Stimulated activated CD8-positive, alpha-beta memory T cell treated with anti-CD3 and anti-CD28 coated beads, Interleukin-15, amount 100 ng/mL, for 1 hour (primary cell): ENCODE results near the gene KLF15.
"Not testable (repeated sequence)": the region's sequence is repeated elsewhere in the genome, so short reads cannot be mapped to it uniquely, and the experiment has no call there.

ENCODE experiments used
- DNase-seq: peaks from one replicate; pipeline ENCODE4 v3.0.0-alpha.2; 2020; ENCODE audit warnings: low read depth

The KLF15 gene

DNA sequence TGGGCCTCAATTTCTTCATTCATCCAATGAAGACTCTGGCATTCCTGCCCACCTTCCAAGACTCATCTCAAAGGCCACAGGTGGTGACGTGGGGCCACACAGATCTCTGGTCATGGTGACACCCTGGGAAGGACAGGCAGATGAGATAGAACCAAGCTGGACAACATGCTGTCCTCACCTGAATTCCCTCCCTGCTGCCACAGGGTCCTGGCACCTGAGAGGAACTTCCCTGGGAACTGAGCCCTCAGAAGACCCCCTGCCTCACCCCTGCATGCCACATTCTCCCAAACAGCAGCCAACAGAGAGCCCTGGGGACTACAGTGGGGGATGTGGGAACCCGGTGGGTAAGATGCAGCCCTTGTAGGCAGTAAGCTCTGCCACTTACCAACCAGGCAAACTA lies 10.7 kb downstream of the KLF15 start:
- no peak for DNase-seq

GRCh38 chr3:126345641-126346460 lies 11.4 kb downstream of the KLF15 start:
- DNase-seq: no peak

DNA sequence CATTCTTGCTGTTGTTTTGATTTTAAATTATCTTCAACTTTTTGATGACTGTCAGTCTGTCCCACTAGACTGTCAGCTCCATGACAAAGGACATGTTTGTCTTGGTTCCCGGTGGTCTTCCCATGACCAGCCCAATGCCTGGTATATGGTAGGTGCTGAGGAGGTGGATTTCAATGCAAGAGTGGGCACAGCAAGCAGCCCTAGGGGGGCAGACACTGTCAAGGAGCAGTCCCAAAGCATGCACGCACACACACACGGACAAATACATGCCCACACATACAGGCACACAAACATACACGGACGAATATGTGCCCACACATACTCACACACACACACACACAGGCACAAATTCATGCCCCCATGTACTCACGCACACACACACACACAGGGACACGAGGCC lies 12.0 kb downstream of the KLF15 start:
- no peak for DNase-seq

DNA sequence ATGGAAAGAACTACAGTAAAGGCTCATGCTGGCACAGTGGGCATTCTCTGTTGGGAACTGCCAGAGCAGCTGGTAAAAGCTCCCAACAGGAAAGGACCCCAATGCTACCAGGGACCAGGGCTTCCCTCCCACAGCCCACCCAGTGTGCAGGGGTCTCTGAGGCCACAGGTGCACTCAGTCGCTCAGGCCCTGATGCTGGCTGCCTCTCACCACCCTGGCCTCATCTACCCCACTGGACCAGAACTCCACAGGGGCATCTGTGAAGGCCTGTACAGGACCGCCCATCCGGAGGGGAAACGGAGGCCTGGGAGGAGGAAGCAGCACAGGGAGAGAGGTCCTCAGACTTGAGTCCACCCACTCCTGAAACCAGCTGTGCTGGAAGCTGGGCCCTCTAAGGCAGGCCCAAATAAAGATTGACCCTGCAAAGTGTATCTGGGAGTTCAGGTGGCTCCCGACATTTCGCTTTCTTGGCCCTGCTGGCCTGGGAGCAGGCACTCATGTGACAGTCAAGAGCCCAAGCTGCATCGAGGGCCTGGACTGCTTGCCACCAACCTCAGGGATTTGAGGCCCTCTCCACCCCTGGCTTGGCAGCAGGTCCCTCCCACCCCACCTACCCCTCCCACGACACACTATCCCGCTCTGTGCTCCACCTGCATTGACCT lies 12.7 kb downstream of the KLF15 start:
- no peak for DNase-seq

DNA sequence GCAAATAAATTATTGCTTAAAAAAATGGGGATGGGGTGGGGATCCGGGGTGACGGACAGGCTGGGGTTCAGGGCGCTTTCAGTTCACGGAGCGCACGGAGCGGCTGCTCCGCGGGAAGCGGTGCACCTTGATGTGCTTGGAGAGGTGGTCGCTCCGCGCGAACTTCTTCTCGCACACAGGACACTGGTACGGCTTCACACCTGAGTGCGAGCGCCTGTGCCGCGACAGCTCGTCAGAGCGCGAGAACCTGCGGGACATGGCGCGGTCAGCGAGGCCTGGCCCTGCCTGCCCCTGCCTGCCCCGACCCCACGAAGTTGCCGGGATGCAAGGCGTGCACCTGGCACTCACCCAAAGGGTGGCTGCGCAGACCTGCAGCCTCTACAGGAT lies 13.6 kb downstream of the KLF15 start:
- no peak for DNase-seq

GRCh38 chr3:126342991-126343648 lies 14.1 kb downstream of the KLF15 start:
- no peak for DNase-seq

GRCh38 chr3:126342211-126342610 lies 15.0 kb downstream of the KLF15 start:
- DNase-seq: no peak

GRCh38 chr3:126341755-126342150 lies 15.5 kb downstream of the KLF15 start:
- no peak for DNase-seq

- DNase-seq: no peak
Observed at GRCh38 chr3:126340943-126341754, 16.1 kb downstream of the KLF15 start.

- DNase-seq: no peak
Observed at GRCh38 chr3:126340596-126340942, 16.6 kb downstream of the KLF15 start.

DNA sequence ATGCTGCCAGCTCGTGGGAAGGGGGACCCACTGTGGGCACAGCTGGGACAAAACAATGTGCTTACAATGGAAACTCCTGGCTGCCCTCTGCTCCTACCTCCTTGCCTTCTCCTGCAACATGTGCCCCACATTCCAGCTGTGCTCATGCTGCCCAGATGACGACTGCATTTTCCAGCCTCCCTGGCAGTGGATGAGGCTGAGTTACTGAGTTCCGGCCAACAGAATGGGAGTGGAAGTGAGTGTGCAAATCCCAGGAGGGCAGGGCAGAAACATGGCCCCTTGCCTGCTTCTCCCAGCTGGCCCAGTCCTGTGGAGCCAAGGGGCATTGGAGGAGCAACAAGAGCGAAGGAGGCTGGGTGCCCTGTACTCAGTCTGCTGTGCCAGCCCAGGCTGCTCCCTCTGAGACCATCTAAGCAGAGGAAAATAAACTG lies 17.1 kb downstream of the KLF15 start:
- DNase-seq: no peak

DNA sequence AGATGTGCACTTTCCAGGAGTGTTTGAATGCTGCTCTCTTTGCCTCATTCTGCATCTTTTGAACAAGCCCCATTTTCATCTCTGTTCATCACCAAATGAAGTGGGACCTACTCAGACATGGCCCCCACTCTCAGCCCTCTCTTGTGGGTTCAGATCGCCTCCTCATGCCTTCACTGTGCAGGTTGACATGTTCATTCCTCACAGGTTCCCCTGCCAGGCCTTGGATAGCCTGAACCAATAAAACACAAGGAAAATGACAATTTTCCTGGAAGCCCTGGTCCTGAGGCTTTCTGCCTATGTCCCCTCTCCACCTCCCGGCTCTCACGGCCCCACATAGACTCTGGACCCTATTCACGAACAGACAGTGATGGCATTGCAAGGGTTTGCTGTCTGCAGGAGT lies 17.7 kb downstream of the KLF15 start:
- no peak for DNase-seq

GRCh38 chr3:126338790-126339288 lies 18.4 kb downstream of the KLF15 start:
- no peak for DNase-seq

- no peak for DNase-seq
Observed at GRCh38 chr3:126337980-126338651, 19.1 kb downstream of the KLF15 start.

DNA sequence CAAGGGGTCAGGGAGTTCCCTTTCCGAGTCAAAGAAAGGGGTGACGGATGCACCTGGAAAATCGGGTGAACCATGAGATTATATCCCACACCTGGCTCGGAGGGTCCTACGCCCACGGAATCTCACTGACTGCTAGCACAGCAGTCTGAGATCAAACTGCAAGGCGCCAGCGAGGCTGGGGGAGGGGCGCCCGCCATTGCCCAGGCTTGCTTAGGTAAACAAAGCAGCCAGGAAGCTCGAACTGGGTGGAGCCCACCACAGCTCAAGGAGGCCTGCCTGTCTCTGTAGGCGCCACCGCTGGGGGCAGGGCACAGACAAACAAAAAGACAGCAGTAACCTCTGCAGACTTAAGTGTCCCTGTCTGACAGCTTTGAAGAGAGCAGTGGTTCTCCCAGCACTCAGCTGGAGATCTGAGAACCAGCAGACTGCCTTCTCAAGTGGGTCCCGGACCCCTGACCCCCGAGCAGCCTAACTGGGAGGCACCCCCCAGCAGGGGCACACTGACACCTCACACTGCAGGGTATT lies 25.3 kb downstream of the KLF15 start:
- not testable (repeated sequence) for DNase-seq

DNA sequence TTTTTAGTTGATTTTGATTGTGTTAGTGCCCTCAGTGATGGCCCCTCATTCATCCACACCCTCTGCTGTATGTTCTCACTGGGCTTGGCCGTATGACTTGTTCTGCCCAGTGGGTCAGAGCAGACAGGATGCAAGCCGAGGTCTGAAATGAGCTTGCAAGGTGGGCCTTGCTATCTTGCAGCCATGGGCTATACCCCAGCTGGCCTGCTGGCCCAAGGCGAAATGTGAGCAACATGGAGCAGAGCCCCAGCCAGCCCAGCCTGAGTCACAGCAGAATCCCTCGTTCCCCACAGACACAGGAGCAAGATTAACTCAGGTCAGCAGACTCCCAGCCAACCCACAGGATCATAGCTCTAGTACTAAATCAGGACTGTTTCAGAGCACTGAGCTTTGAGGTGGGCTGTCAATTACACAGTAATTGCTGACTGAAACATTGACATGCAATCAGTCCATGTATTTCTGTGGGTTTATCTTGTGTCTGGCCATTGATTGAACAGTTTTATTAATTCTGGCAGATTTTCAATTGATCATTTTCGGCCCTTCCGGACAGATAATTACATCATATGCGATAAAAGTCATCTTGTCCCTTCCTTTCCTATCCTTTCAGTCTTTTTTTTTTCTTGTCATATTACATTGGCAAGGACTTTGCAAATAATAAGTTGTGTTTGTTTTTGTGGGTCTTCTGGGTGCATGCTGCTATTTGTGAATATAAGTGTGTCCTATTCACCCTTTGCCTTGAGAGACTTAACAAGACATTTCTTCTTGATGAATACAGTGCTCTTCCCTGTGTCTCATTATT lies 27.1 kb downstream of the KLF15 start:
- DNase-seq: no peak

GRCh38 chr3:126326629-126327028 lies 30.6 kb downstream of the KLF15 start:
- DNase-seq: no peak

DNA sequence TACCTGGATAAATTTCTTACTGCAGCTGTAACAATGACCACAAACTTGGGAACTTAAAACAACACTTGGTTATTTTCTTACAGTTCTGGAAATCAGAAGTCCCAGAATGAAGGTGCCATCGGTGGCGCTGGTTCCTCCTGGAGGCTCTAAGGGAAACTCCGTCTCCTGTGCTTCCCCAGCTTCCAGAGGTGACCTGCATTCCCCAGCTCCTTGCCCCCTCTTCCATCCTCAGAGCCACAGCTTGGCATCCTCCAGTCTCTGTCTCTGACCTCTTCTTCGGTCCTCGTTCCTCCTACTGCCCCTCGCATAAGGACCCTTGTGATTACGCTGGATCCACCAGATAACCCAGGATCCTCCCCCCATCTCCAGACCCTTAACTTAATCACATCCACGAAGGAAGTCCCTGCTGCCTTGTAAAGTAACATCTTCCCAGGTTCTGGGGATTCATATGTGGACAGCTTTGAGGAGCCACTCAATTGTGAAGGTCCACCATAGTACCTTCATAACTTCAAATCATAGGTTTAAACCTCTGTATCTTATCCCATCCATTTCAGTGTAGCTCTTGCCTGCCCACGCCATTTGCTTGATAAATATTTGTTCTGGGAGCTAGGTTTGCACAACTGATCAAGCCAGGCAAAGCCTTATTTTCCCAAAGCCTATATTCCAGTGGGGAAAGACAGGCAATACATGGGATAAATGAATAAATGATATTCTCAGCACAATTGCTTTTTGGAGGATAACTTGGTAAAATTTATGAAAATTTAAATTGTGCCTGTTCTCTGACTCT lies 34.8 kb downstream of the KLF15 start:
- DNase-seq: no peak

DNA sequence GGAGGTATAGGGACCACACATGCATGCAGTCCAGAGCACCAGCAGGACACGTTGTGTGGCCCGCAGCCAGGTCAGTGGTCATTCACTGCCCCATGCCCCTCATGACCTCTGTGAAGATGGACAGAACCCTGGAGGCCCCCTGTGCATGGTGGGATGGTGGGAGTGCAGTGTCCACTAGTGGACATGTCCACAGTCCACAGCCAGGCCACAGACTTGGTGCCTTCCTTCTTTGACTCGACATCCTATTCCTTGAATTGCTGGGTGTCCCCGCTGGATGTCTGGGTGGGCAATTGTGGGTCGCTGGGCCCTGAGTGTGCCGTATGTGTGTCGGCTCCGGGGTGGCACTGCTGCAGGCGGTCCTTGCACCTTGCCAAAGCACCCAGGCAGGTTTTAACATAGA lies 35.7 kb downstream of the KLF15 start:
- DNase-seq: no peak
